Measurements from ENCODE around the gene ADGRG3.

Gene ADGRG3

GRCh38 chr16:57628783-57629293 is 39.3 kb upstream of the ADGRG3 start:
- no peaks in the 10 kb centered on the region for H3K36me3 ChIP-seq (ENCODE audit: insufficient read depth, low read length)
- no peaks in the 10 kb centered on the region for H3K9me3 ChIP-seq (ENCODE audit: insufficient read depth, low read depth, low read length)
- H3K27me3 ChIP-seq (ENCODE audit: insufficient read depth, low read length, poor library complexity, severe bottlenecking): no peaks in the 10 kb centered on the region
- H4K20me1 ChIP-seq (ENCODE audit: insufficient read depth, low read length, poor library complexity, severe bottlenecking): no peaks in the 10 kb centered on the region
- no peak for TF ChIP-seq EZH2phosphoT487 (IDR thresholded peaks at IDR 0.05; ENCODE audit: borderline replicate concordance)
- TF ChIP-seq, protein P1, sequence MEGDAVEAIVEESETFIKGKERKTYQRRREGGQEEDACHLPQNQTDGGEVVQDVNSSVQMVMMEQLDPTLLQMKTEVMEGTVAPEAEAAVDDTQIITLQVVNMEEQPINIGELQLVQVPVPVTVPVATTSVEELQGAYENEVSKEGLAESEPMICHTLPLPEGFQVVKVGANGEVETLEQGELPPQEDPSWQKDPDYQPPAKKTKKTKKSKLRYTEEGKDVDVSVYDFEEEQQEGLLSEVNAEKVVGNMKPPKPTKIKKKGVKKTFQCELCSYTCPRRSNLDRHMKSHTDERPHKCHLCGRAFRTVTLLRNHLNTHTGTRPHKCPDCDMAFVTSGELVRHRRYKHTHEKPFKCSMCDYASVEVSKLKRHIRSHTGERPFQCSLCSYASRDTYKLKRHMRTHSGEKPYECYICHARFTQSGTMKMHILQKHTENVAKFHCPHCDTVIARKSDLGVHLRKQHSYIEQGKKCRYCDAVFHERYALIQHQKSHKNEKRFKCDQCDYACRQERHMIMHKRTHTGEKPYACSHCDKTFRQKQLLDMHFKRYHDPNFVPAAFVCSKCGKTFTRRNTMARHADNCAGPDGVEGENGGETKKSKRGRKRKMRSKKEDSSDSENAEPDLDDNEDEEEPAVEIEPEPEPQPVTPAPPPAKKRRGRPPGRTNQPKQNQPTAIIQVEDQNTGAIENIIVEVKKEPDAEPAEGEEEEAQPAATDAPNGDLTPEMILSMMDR (conservative IDR thresholded peaks at IDR 0.05; ENCODE audit: low read length): no peak
- no peak overlapping the region for H3K4me3 ChIP-seq (ENCODE audit: low read length, poor library complexity, severe bottlenecking)
- no peak overlapping the region for H3K9ac ChIP-seq (ENCODE audit: low read depth, low read length, poor library complexity, severe bottlenecking)
- no peaks in the 10 kb centered on the region for H3K4me1 ChIP-seq (ENCODE audit: insufficient read depth, low read length, poor library complexity, severe bottlenecking)
- H2AFZ ChIP-seq (ENCODE audit: low read length): no peak overlapping the region
- no peaks in the 10 kb centered on the region for H3K9me2 ChIP-seq (replicated peaks; ENCODE audit: low read depth, low read length)
- no peaks in the 10 kb centered on the region for H3K79me2 ChIP-seq (ENCODE audit: insufficient read depth, low read length)
- H3K4me2 ChIP-seq (ENCODE audit: low read depth, low read length, poor library complexity, severe bottlenecking): no peak overlapping the region
- no peaks in the 10 kb centered on the region for H3F3A ChIP-seq (ENCODE audit: low read depth)

- Histone ChIP-seq H3K27me3 (ENCODE audit: insufficient read depth, low read length, poor library complexity, severe bottlenecking) (no peaks in the 10 kb centered on the region), H4K20me1 (ENCODE audit: insufficient read depth, low read length, poor library complexity, severe bottlenecking) (no peaks in the 10 kb centered on the region), H3K9ac (ENCODE audit: low read depth, low read length, poor library complexity, severe bottlenecking) (no peak overlapping the region), H3K4me2 (ENCODE audit: low read depth, low read length, poor library complexity, severe bottlenecking) (no peak overlapping the region), H3F3A (ENCODE audit: low read depth) (no peaks in the 10 kb centered on the region), H2AFZ (ENCODE audit: low read length) (no peak overlapping the region), H3K36me3 (ENCODE audit: insufficient read depth, low read length) (no peaks in the 10 kb centered on the region), H3K79me2 (ENCODE audit: insufficient read depth, low read length) (no peaks in the 10 kb centered on the region), H3K9me3 (ENCODE audit: insufficient read depth, low read depth, low read length) (no peaks in the 10 kb centered on the region), H3K4me1 (ENCODE audit: insufficient read depth, low read length, poor library complexity, severe bottlenecking) (no peaks in the 10 kb centered on the region), H3K4me3 (ENCODE audit: low read length, poor library complexity, severe bottlenecking) (no peak overlapping the region), H3K9me2 (replicated peaks; ENCODE audit: low read depth, low read length) (no peaks in the 10 kb centered on the region)
- TF ChIP-seq, protein P1 (conservative IDR thresholded peaks at IDR 0.05; ENCODE audit: low read length): no peak
Observed at GRCh38 chr16:57629516-57630406, 38.3 kb upstream of the ADGRG3 start.

GRCh38 chr16:57630407-57630797 is 37.7 kb upstream of the ADGRG3 start:
- Histone ChIP-seq H3K79me2 (ENCODE audit: insufficient read depth, low read length) (no peaks in the 10 kb centered on the region), H3K9me2 (replicated peaks; ENCODE audit: low read depth, low read length) (no peaks in the 10 kb centered on the region), H4K20me1 (ENCODE audit: insufficient read depth, low read length, poor library complexity, severe bottlenecking) (no peaks in the 10 kb centered on the region), H3K4me3 (ENCODE audit: low read length, poor library complexity, severe bottlenecking) (no peak overlapping the region), H3F3A (ENCODE audit: low read depth) (no peaks in the 10 kb centered on the region), H2AFZ (ENCODE audit: low read length) (no peak overlapping the region), H3K36me3 (ENCODE audit: insufficient read depth, low read length) (no peaks in the 10 kb centered on the region), H3K4me1 (ENCODE audit: insufficient read depth, low read length, poor library complexity, severe bottlenecking) (no peaks in the 10 kb centered on the region), H3K27me3 (ENCODE audit: insufficient read depth, low read length, poor library complexity, severe bottlenecking) (no peaks in the 10 kb centered on the region), H3K9me3 (ENCODE audit: insufficient read depth, low read depth, low read length) (no peaks in the 10 kb centered on the region), H3K9ac (ENCODE audit: low read depth, low read length, poor library complexity, severe bottlenecking) (no peak overlapping the region), H3K4me2 (ENCODE audit: low read depth, low read length, poor library complexity, severe bottlenecking) (no peak overlapping the region)
- no peak for TF ChIP-seq EZH2phosphoT487 (IDR thresholded peaks at IDR 0.05; ENCODE audit: borderline replicate concordance)
- TF ChIP-seq, protein P1 (conservative IDR thresholded peaks at IDR 0.05; ENCODE audit: low read length): no peak

Measured in Loucy (cell line).